Chondrocyte (in vitro differentiated cells): ENCODE measurements around the gene FSTL1. TPM values are rescaled to one million over a fixed set of nuclear protein-coding genes. Genes with fewer than 3 reads are reported as not detected.

ENCODE experiments used
- DNase-seq: peaks from one replicate; pipeline ENCODE4 v3.0.0; 2021; ENCODE audit warnings: mixed read lengths, low spot score
- H3K27ac Mint-ChIP-seq: one replicate; pipeline ENCODE4 v1.8.0; 2021; ENCODE audit warnings: mild to moderate bottlenecking, moderate library complexity, mixed read lengths; ENCODE audit not compliant: unreplicated experiment
- H3K27me3 Mint-ChIP-seq: 2 replicates; pipeline ENCODE4 v1.8.0; 2021; ENCODE audit warnings: low read depth, mixed read lengths
- H3K36me3 Mint-ChIP-seq: 2 replicates; pipeline ENCODE4 v1.8.0; 2021; ENCODE audit warnings: low read depth, mixed read lengths
- H3K4me1 Mint-ChIP-seq: 2 replicates; pipeline ENCODE4 v1.8.0; 2021; ENCODE audit warnings: low read depth, mild to moderate bottlenecking, mixed read lengths
- H3K4me3 Mint-ChIP-seq: one replicate; pipeline ENCODE4 v1.8.0; 2021; ENCODE audit warnings: mild to moderate bottlenecking, moderate library complexity, mixed read lengths; ENCODE audit not compliant: unreplicated experiment
- H3K9me3 Mint-ChIP-seq: 2 replicates; pipeline ENCODE4 v1.8.0; 2021; ENCODE audit warnings: low read depth, mixed read lengths
- CTCF ChIP-seq: fragments of 200-600 bp; sonication (generic); IDR thresholded peaks from 2 replicates; pipeline ENCODE4 v1.5.0; 2021; ENCODE audit warnings: antibody characterized with exemption, mild to moderate bottlenecking, moderate library complexity
- total RNA-seq: library from RNA; stranded (reverse); gene quantifications from 3 replicates; pipeline ENCODE4 v1.2.1, GENCODE V29; 2021

FSTL1 gene
- total RNA-seq, 1 donor from 2014 or later: 3,511 TPM

- H3K27me3 Mint-ChIP-seq: no peaks in the 10 kb centered on the region
- no peak for DNase-seq
- no peak for TF ChIP-seq CTCF
- peaks cover 12% of the 10 kb centered on the region for H3K9me3 Mint-ChIP-seq
- H3K4me3 Mint-ChIP-seq: no peak overlapping the region
- peaks cover 3% of the 10 kb centered on the region for H3K36me3 Mint-ChIP-seq
- H3K4me1 Mint-ChIP-seq: peaks cover 69% of the 10 kb centered on the region
- peak overlapping the region; percentile 37 for H3K27ac Mint-ChIP-seq
These were observed 21.5 kb upstream of the FSTL1 start for GRCh38 chr3:120472121-120472844.

GRCh38 chr3:120471643-120472042 is 20.9 kb upstream of the FSTL1 start:
- no peak overlapping the region for H3K4me3 Mint-ChIP-seq
- H3K27ac Mint-ChIP-seq: peak overlapping the region; percentile 73
- peaks cover 3% of the 10 kb centered on the region for H3K36me3 Mint-ChIP-seq
- H3K27me3 Mint-ChIP-seq: no peaks in the 10 kb centered on the region
- TF ChIP-seq CTCF: no peak
- DNase-seq: no peak
- peaks cover 69% of the 10 kb centered on the region for H3K4me1 Mint-ChIP-seq
- H3K9me3 Mint-ChIP-seq: peaks cover 12% of the 10 kb centered on the region

- Mint-ChIP-seq H3K4me3 (no peak overlapping the region), H3K27me3 (no peaks in the 10 kb centered on the region), H3K9me3 (peaks cover 12% of the 10 kb centered on the region), H3K36me3 (peaks cover 3% of the 10 kb centered on the region), H3K27ac (peak overlapping the region; percentile 73), H3K4me1 (peaks cover 69% of the 10 kb centered on the region)
- TF ChIP-seq CTCF: no peak
- DNase-seq: no peak
These were observed 20.1 kb upstream of the FSTL1 start for GRCh38 chr3:120470870-120471269.

GRCh38 chr3:120469882-120470301 is 19.1 kb upstream of the FSTL1 start:
- H3K36me3 Mint-ChIP-seq: peaks cover 3% of the 10 kb centered on the region
- H3K9me3 Mint-ChIP-seq: peaks cover 12% of the 10 kb centered on the region
- no peak for TF ChIP-seq CTCF
- no peak overlapping the region for H3K27ac Mint-ChIP-seq
- H3K4me3 Mint-ChIP-seq: no peak overlapping the region
- H3K4me1 Mint-ChIP-seq: peaks cover 63% of the 10 kb centered on the region
- DNase-seq: no peak
- no peaks in the 10 kb centered on the region for H3K27me3 Mint-ChIP-seq

DNA sequence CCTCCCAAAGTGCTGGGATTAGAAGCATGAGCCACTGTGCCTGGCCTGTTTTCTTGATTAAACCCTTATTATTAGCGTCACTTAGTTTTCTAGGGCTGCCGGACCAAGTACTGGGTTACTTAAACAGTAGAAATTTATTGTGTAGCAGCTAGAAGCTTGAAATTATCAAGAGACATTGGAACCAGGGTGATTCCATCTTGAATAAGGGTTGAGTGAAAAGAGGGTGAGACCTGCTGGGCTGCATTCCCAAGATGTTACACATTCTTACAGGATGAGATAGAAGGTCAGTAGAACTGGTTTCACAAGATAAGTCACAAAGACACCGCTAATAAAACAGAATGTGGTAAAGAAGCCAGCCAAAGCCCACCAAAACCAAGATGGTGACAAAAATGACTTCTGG is 18.6 kb upstream of the FSTL1 start:
- Mint-ChIP-seq H3K9me3 (peaks cover 12% of the 10 kb centered on the region), H3K4me1 (peaks cover 59% of the 10 kb centered on the region), H3K27ac (no peak overlapping the region), H3K4me3 (no peak overlapping the region), H3K27me3 (no peaks in the 10 kb centered on the region), H3K36me3 (peaks cover 3% of the 10 kb centered on the region)
- no peak for DNase-seq
- TF ChIP-seq CTCF: no peak
